HT1080 (cell line): ENCODE measurements around the gene SORCS2. TPM values are rescaled to one million over a fixed set of nuclear protein-coding genes. Genes with fewer than 3 reads are reported as not detected.

Experiments
- DNase-seq: peaks from one replicate; pipeline ENCODE4 v3.0.0-alpha.2; 2015; ENCODE audit warnings: low read depth
- total RNA-seq: library from RNA; depleted of rRNA; stranded (reverse); fragments of >200 nt; shearing (Covaris generic); gene quantifications from 2 replicates; pipeline ENCODE4 v1.2.3, GENCODE V29; 2014

Gene SORCS2
- total RNA-seq, 1 experiment from 2014 or later, result 5.4 TPM

DNA sequence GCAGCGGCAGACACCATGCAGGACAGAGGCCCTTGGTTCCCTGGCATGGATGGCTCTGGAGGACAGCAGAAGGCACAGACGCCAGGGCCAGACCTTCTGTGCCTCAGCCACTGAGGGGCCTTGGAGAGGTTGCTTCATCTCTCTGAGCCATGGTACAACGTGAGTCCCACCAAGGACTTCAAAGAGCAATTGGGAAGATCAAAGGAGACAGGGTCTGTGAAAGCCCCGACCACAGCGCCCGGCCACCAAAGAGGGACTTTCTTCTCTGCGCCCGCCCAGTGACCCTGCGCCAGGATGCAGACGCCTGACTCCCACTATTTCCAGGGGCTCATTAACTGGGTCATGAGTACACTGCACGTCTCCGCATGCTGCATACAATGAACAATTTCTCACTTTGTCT, 573.3 kb downstream of the SORCS2 start:
- no peak for DNase-seq

DNA sequence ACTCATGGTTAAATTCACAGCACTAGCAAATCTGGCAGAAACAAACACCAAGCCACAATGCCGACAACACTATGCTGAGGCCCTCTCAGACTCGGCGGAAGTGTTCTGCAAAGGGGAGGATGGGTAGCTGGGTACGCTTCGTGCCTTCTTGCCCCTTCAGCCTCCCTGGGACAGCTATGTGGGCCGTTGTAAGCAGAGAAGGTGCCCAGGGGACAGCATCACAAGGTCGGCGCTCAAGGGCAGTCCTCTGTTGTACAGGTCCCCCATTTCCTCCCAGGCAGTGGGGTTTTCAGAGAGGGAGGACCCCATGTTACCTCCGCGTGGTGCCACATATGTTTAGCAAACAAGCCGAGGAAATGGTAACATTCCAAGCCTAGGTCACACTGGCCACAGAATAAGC, 573.7 kb downstream of the SORCS2 start:
- DNase-seq, result no peak

GRCh38 chr4:7766661-7767345, 574.5 kb downstream of the SORCS2 start:
- no peak for DNase-seq

DNA sequence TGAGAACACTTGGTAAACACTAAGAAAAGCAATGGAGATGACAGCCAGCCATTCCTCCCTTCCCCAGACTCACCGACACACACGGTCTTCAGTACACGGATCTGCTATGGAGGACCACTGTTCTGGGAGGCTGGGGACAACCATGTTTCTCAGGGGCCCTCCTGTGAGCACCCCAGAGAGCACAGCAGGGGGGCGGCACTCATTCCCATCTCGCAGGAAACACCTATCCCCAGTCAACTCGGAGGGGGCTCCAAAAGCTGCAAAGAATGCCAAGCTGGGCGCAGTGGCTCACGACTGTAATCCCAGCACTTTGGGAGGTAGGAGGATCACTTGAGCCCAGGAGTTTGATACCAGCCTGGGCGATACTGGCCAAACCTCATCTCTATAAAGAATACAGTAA, 575.2 kb downstream of the SORCS2 start:
- DNase-seq, result no peak

DNA sequence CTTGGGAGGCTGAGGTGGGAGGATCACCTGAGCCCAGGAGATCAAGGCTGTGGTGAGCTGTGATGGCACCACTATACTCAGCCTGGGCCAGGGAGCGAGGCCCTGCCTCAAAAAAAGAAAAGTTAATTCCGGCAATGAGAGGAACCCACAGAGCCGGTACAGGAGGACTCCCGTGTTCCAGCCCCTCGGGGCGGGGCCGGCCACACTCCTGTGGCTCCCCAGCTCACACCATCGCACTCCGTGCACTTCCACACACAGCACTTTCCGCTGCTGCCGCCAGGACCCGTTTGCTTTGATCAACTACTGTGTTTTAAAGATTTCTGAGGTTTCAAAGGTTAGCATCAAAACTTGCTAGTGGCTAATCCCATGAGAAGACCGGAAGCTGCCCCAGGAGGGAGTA, 575.6 kb downstream of the SORCS2 start:
- DNase-seq, result no peak

DNA sequence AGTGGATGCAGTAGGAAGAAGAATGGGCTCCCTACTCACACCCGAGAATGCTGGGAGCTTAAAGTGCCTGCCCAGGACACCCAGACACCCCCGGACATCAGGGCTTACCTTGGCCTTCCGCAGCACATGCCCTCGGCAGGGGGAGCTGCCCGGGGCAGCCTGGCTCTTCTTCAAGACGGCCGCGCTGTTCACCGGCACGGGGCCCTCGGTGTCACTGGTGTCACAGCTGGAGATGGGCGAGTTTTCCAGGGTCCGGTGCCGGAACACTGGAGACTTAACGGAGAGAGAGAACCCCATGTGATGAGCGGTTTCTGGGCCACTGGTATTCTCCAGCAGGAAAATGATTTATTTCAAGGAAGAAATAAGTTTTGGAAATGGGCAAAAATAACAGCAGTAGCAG, 576.4 kb downstream of the SORCS2 start:
- DNase-seq, result no peak

DNA sequence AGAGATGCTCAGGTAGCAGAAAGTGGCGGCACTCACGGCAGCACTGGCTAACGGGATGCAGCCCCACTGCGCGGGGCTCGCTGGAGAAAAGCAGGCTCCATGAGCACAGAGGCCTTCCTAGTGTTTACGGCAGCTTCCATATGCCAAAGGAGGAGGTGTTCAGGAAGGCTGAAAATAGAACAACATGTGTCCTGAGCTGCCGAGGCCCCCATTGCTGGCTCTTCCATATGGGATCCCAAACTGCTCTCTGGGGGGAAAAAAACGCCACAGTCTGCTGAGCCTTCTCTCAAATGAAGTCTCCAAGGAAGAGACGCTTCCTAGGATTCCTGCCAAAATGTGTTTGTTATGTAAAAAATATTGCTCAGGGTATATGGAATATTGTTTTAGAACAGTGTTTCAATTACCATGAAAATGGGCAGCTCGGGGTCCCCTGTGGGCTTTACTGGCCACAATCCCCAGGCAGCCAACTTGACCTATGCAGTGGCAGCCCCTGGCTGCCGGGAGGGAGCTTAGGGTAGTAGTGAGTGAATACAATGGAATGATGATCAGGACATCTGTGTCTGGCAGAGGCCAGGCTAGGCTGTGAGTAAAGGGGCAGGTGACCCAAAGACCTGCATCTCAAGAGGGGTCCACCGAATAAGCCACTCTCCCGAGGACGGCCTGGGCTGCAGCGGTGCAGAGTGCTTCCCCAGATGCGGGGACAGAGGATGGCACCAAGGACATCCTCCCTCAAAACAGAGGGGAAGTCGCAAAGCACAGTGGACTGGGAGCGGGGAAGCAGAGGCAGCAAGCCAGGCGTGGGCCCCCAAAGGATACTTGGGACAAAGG, 577.3 kb downstream of the SORCS2 start:
- DNase-seq, result no peak

DNA sequence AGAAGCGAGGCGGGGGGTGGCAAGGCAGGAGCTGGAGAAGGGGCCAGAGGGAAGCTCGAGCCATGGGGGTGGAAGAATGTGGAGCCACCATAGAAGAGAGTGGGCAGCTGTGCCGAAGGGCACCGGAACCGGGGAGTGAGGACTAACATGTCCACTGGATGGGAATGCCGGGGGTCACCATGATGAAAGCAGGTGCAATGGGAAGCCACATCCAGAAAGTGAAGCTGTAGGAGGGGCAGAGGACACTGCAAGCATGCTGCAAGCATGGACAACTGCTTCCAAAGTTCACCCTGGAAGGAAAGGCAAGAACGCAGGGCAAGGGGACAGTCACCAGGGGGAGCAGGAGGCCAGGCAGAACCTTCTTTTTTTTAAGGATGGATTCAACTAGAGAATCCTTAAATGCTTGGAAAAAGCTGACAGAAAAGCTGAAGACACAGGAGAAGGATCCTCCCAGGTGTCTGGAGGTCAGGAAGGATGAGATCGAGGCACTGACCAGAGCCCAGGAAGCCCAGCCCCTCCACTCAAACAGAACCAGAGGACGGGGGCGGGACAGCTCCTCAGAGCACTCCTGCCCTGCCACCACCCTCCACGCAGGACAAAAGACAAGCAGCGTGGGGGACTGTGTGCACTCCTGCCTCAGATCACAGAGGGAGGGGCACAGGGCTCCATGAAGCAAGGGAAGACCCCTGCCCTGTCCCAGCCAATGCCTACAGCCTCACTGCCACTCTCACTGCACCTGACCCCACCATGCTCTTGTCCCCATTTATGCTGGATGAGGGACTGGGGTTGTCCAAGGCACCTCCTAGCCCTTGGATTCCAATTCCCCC, 578.1 kb downstream of the SORCS2 start:
- DNase-seq, result no peak

DNA sequence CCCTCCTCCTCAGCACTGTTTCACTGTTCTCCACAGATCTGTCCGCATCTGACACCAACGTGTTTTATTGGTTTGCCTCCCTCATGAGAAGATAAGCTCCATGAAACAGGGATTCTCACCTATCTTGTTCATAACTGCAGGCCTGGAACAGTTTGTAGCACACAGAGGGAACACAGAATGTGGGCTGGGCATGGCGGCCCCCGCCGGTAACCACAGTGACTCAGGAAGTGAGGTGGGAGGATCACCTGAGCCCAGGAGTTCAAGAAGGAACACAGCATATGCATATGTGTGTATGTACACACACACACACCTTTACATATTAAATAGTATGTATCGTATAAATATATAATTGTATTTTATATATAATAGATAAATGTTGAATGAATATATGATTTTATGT, 578.7 kb downstream of the SORCS2 start:
- no peak for DNase-seq

DNA sequence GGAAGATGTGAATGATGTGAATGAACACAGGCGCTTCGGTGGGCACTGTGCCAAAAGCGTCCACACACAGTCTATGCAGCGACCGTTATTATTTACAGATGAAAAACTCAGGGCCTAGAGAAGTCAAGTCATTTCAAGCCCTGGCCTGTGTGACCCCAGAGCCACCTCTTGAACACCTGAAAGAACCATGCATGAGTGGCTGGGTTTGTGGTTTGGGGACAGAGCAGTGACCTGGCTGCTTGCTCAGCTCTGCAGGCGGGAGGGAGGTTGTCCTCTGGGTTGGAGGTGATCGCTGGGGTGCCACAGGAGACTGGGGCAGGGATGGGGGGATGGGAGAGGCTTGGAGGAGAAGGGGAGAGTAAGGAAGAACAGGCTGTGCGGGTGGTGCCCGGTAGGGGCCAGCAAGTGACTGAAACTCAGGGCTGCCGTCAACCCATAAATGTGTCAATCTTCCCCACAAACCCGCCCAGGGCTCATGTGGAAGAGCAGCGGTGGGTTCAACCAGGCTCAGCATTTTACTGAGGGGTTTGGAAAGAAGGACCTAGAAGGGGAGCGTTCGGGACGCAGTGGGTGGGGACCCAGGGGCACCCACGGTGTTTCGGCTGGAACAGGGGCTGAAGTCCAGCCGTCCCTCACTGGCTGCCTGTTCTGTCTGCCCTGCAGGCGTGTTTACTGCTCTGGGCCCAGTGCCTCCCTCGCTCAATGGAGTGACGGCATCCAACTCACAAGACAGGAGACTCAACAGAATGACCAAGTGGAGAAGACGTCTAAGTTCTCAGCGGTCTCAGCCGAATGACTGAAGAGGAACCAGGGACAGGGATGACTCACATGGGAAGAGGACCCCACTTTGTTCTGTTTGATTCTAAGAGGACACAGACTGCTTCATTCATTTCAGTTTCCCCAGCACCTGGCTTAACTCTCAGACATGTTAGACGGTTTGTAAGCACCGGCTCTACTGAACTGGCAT, 579.5 kb downstream of the SORCS2 start:
- no peak for DNase-seq

DNA sequence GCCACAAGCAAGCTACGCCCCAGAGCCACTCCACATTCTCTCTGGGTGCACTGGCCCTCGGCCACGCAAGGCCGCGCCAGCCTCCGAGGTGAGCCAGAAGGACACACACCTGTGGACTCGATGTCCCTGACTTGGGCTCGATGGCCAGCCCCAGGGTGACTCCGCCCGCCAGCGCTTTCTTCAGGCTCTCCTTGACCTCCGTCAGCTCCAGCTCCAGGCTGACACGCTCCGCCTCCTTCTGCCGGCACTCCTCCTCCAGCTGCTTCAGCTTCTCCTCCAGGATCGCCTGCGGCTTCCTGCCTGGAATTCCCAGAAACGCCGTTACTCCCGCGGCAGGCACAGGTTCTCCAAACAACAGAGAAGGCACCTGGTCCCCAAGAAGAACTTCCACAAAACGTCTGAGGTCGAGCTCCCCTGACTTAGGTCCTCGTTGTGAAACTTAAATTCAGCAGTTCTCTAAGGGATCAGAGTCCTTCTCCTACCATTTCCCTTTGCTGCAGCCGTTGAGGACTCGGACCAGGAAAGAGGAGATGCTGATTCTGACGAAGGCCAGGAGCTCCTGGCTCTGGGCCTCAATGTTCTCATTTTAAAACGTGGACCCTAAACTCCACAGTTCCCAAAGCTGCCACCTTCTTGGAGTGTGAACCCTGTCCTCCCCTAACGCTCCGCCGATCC, 580.5 kb downstream of the SORCS2 start:
- DNase-seq, result no peak

GRCh38 chr4:7773401-7774180, 581.3 kb downstream of the SORCS2 start:
- DNase-seq, result no peak

- DNase-seq, result no peak
Measured at GRCh38 chr4:7774301-7775294, 582.3 kb downstream of the SORCS2 start.

- no peak for DNase-seq
Measured at GRCh38 chr4:7775396-7775795, 583.1 kb downstream of the SORCS2 start.

DNA sequence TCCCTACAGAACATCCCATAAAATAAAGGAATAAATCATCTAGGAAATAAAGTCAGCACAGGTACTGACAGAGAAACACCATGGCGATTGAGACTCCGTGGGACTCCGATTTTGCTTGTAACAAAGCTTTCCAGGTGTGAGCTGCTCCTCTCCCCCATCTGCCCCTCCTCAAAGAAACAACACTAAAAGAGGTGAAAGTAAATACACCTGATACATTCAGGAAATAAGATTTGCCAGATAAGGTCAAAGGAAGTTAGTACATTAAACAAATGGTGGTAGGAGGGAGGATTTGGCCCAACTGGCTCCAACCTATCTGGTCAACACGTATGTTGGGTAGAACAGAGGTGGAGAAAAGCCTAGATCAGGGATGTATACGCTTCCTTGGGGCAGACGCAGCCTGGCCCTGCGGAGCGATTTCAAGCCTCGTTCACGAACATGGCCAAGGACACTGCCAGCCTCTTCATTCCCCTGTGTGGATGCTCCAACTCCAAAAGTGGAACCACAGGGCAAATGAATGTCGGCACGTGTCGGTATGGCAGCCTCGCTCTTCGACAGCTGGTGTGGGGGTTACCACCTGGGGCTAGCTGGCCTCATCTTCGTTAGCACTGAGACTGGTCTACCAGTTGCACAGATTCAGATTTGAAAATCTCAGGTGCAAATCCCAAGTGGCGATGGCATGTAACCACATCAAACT, 584.8 kb downstream of the SORCS2 start:
- DNase-seq, result no peak

GRCh38 chr4:7777871-7778509, 585.7 kb downstream of the SORCS2 start:
- no peak for DNase-seq
